Activated naive CD4-positive, alpha-beta T cell treated with anti-CD3 and anti-CD28 coated beads for 36 hours (primary cell): ENCODE measurements around the gene PARL. TPM values are rescaled to one million over a fixed set of nuclear protein-coding genes. Genes with fewer than 3 reads are reported as not detected.

Source experiments
- CTCF ChIA-PET: fragments of 350-600 bp; sonication (Branson Sonifier 250); formaldehyde crosslinking; loops from one replicate; lab custom pipeline; 2021; ENCODE audit warnings: antibody characterized with exemption; lab: Charles Lee
- DNase-seq: peaks from one replicate; pipeline ENCODE4 v3.0.0-alpha.2; 2020
- H3K27ac Mint-ChIP-seq: one replicate; pipeline ENCODE4 v1.8.0; 2021; ENCODE audit warnings: mild to moderate bottlenecking, mixed read lengths
- H3K27me3 Mint-ChIP-seq: one replicate; pipeline ENCODE4 v1.8.0; 2021; ENCODE audit warnings: low read depth, mixed read lengths
- H3K36me3 Mint-ChIP-seq: one replicate; pipeline ENCODE4 v1.8.0; 2021; ENCODE audit warnings: low read depth, mixed read lengths
- H3K4me1 Mint-ChIP-seq: one replicate; pipeline ENCODE4 v1.8.0; 2021; ENCODE audit warnings: low read depth, mixed read lengths
- H3K4me3 Mint-ChIP-seq: one replicate; pipeline ENCODE4 v1.8.0; 2021; ENCODE audit warnings: mild to moderate bottlenecking, moderate library complexity, mixed read lengths
- H3K9me3 Mint-ChIP-seq: one replicate; pipeline ENCODE4 v1.8.0; 2021; ENCODE audit warnings: mixed read lengths
- intact Hi-C: fragments of 100-400 bp; cut with micrococcal nuclease; formaldehyde crosslinking; loops from one replicate; pipeline ENCODE4 v1.15.1; 2023
- total RNA-seq, 2 experiments: library from RNA; stranded (reverse); gene quantifications; one replicate each; pipeline ENCODE4 v1.2.3, GENCODE V29; 2021

The PARL gene
- total RNA-seq, 2 experiments from 2014 or later = 92.0 to 92.8 TPM

DNA sequence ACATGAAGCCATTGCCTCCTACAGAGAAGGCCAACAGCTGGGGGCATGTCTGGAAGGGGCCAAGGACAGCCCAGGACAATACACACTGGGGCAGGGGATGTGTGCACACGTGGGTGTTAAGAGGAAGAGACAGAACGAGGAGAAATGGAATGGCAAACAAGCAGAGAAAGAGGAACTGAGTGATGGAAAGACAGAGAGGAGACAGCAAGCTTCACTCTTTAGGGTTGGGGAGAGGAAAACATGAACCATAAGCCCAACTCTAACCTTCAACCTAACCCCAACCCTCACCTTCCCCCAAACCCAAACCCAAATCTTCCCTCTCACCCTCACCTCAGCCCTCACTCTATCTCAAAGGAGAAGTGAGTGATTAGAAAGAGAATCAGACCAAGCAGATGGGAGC is 11.9 kb upstream of the PARL start:
- no peak overlapping the region for H3K27ac Mint-ChIP-seq
- H3K9me3 Mint-ChIP-seq = no peaks in the 10 kb centered on the region
- peaks cover 3% of the 10 kb centered on the region for H3K4me1 Mint-ChIP-seq
- no peaks in the 10 kb centered on the region for H3K27me3 Mint-ChIP-seq
- no peak for DNase-seq
- CTCF ChIA-PET = interaction anchor here (0.5 to 4.2 kb wide), 11 partner anchors 12 to 475 kb away, joined by 3 to 27 read pairs (median 4); partner anchors contain the start of genes DVL3 and PARL
- intact Hi-C loops = no loop called here
- H3K36me3 Mint-ChIP-seq = no peaks in the 10 kb centered on the region
- H3K4me3 Mint-ChIP-seq = no peak overlapping the region

GRCh38 chr3:183896184-183896583 is 11.5 kb upstream of the PARL start:
- no peak for DNase-seq
- CTCF ChIA-PET = interaction anchor here (0.5 to 4.2 kb wide), 25 partner anchors 10 to 485 kb away, joined by 3 to 27 read pairs (median 4); partner anchors contain the start of genes ABCC5, DVL3, EEF1AKMT4 and PARL
- H3K36me3 Mint-ChIP-seq = no peaks in the 10 kb centered on the region
- H3K27ac Mint-ChIP-seq = no peak overlapping the region
- peaks cover 3% of the 10 kb centered on the region for H3K4me1 Mint-ChIP-seq
- H3K9me3 Mint-ChIP-seq = no peaks in the 10 kb centered on the region
- H3K27me3 Mint-ChIP-seq = no peaks in the 10 kb centered on the region
- H3K4me3 Mint-ChIP-seq = no peak overlapping the region
- intact Hi-C loops = no loop called here

DNA sequence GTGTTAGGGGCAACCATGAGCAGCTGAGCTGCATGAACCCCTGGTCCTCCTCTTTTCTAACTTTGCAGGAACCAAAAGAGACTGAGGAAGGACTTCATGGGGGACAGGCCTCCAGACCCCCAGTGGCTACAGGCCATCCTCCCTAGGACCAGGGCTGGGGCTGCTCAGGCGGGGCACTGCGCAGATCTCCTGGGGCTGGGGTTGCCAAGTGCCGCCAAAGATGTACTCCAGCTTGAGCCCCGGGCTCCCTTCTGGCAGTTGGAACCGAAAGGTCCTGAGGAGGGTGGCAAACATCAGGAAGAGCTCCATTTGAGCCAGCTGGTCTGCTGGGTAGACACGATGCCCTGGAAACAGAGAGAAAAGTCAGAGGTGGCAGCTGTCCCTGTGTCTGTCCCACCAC is 11.1 kb upstream of the PARL start:
- H3K4me1 Mint-ChIP-seq = peaks cover 3% of the 10 kb centered on the region
- H3K4me3 Mint-ChIP-seq = no peak overlapping the region
- no peaks in the 10 kb centered on the region for H3K36me3 Mint-ChIP-seq
- DNase-seq = no peak
- H3K9me3 Mint-ChIP-seq = no peaks in the 10 kb centered on the region
- H3K27me3 Mint-ChIP-seq = no peaks in the 10 kb centered on the region
- no peak overlapping the region for H3K27ac Mint-ChIP-seq
- CTCF ChIA-PET = interaction anchor here (0.6 to 4.2 kb wide), 33 partner anchors 9 to 484 kb away, joined by 3 to 27 read pairs (median 4); partner anchors contain the start of genes ABCC5, DVL3, EEF1AKMT4 and PARL
- intact Hi-C loops = loop anchor here (1.0 kb wide), 4 partner anchors 122 to 394 kb away; partner anchors contain the start of genes ABCC5 and EIF2B5

GRCh38 chr3:183895296-183895695 is 10.6 kb upstream of the PARL start:
- intact Hi-C loops = loop anchor here (1.0 kb wide), 4 partner anchors 122 to 394 kb away; partner anchors contain the start of genes ABCC5 and EIF2B5
- peak; percentile 41 for DNase-seq

GRCh38 chr3:183892610-183893214 is 8.0 kb upstream of the PARL start:
- intact Hi-C loops = no loop called here
- Mint-ChIP-seq H3K9me3 (no peaks in the 10 kb centered on the region), H3K27me3 (no peaks in the 10 kb centered on the region), H3K36me3 (no peaks in the 10 kb centered on the region), H3K27ac (no peak overlapping the region), H3K4me1 (peaks cover 3% of the 10 kb centered on the region), H3K4me3 (no peak overlapping the region)
- CTCF ChIA-PET = interaction anchor here (0.6 to 1.0 kb wide), 3 partner anchors 12 to 180 kb away, joined by 3 to 5 read pairs (median 4); no protein-coding TSS in a partner anchor
- DNase-seq = no peak

More at GRCh38 chr3:183895296-183895695, 10.6 kb upstream of the PARL start:
- no peaks in the 10 kb centered on the region for H3K36me3 Mint-ChIP-seq
- H3K4me3 Mint-ChIP-seq = no peak overlapping the region
- no peaks in the 10 kb centered on the region for H3K27me3 Mint-ChIP-seq
- CTCF ChIA-PET = interaction anchor here (0.6 to 4.2 kb wide), 32 partner anchors 10 to 484 kb away, joined by 3 to 27 read pairs (median 4); partner anchors contain the start of genes ABCC5, DVL3, EEF1AKMT4 and PARL
- peaks cover 3% of the 10 kb centered on the region for H3K4me1 Mint-ChIP-seq
- no peak overlapping the region for H3K27ac Mint-ChIP-seq
- H3K9me3 Mint-ChIP-seq = no peaks in the 10 kb centered on the region

GRCh38 chr3:183885766-183886165 is 1.1 kb upstream of the PARL start:
- H3K36me3 Mint-ChIP-seq = peaks cover 3% of the 10 kb centered on the region

GRCh38 chr3:183884097-183884426 is 618 bp downstream of the PARL start:
- H3K4me1 Mint-ChIP-seq = peaks cover 32% of the 10 kb centered on the region
- H3K9me3 Mint-ChIP-seq = no peaks in the 10 kb centered on the region
- CTCF ChIA-PET = interaction anchor here (0.6 to 2.6 kb wide), 20 partner anchors 8 to 470 kb away, joined by 3 to 22 read pairs (median 3); partner anchors contain the start of gene MAP6D1
- DNase-seq = peak; percentile 11
- intact Hi-C loops = loop anchor here (1.0 to 5.0 kb wide), 11 partner anchors 59 to 761 kb away; partner anchors contain the start of genes ABCC5, EIF2B5, KLHL6 and MAP6D1
- no peaks in the 10 kb centered on the region for H3K27me3 Mint-ChIP-seq
- peaks cover 7% of the 10 kb centered on the region for H3K36me3 Mint-ChIP-seq
- peak overlapping the region; percentile 94 for H3K4me3 Mint-ChIP-seq
- peak overlapping the region; percentile 88 for H3K27ac Mint-ChIP-seq

More at GRCh38 chr3:183885766-183886165, 1.1 kb upstream of the PARL start:
- Mint-ChIP-seq H3K9me3 (no peaks in the 10 kb centered on the region), H3K4me3 (peak overlapping the region; percentile 42), H3K27ac (no peak overlapping the region), H3K4me1 (peaks cover 28% of the 10 kb centered on the region), H3K27me3 (no peaks in the 10 kb centered on the region)
- CTCF ChIA-PET = interaction anchor here (0.6 to 2.6 kb wide), 11 partner anchors 11 to 417 kb away, joined by 3 to 22 read pairs (median 4); partner anchors contain the start of genes ABCC5 and MAP6D1
- intact Hi-C loops = loop anchor here (2.0 kb wide), 3 partner anchors 249 to 763 kb away; partner anchors contain the start of gene EIF2B5
- no peak for DNase-seq

DNA sequence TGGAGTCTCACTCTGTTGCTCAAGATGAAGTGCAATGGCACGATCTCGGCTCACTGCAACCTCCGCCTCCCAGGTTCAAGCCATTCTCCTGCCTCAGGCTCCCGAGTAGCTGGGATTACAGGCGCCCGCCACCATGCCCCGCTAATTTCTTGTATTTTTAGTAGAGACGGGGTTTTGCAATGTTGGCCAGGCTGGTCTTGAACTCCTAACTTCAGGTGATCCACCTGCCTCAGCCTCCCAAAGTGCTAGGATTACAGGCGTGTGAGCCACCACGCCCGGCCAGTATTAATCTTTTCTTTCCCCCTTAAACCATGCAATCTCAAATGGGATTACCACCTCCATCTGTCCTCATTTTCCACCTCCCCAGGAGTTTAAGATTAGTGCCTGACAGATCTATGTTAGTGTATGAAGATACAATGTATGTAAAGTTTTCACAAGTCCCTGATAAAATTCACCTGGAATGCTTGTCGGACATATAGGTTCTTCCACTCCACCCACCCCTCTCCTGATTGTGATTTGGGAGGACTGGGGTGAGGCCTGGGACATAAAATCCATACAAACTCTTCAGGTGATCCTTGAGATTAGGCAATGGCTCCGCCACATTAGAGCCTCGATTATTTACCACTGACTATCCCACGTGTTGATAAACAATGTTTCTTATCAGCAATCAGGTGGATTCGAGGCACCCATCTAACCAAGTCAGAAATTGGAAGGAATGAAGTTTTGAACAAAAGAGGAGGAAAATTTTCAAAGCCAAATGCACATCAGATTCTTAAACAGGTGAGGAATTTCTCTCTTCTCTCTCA is 1.2 kb downstream of the PARL start:
- intact Hi-C loops = loop anchor here (1.0 to 5.0 kb wide), 11 partner anchors 58 to 761 kb away; partner anchors contain the start of genes ABCC5, EIF2B5, KLHL6 and MAP6D1
- Mint-ChIP-seq H3K4me3 (peak overlapping the region; percentile 94), H3K9me3 (no peaks in the 10 kb centered on the region), H3K27me3 (no peaks in the 10 kb centered on the region), H3K36me3 (peaks cover 8% of the 10 kb centered on the region), H3K27ac (peak overlapping the region; percentile 88), H3K4me1 (peaks cover 37% of the 10 kb centered on the region)
- CTCF ChIA-PET = interaction anchor here (0.6 to 2.6 kb wide), 8 partner anchors 7 to 469 kb away, joined by 3 to 22 read pairs (median 6); partner anchors contain the start of gene MAP6D1
- no peak for DNase-seq

- Mint-ChIP-seq H3K4me3 (no peak overlapping the region), H3K27me3 (no peaks in the 10 kb centered on the region), H3K9me3 (no peaks in the 10 kb centered on the region), H3K4me1 (peaks cover 52% of the 10 kb centered on the region), H3K27ac (no peak overlapping the region), H3K36me3 (peaks cover 15% of the 10 kb centered on the region)
- CTCF ChIA-PET = no interaction called here
- intact Hi-C loops = loop anchor here (5.0 kb wide), 1 partner anchor 137 kb away; the partner anchor contains the start of gene ABCC5
- no peak for DNase-seq
Measured at GRCh38 chr3:183880121-183880520, 4.6 kb downstream of the PARL start.

DNA sequence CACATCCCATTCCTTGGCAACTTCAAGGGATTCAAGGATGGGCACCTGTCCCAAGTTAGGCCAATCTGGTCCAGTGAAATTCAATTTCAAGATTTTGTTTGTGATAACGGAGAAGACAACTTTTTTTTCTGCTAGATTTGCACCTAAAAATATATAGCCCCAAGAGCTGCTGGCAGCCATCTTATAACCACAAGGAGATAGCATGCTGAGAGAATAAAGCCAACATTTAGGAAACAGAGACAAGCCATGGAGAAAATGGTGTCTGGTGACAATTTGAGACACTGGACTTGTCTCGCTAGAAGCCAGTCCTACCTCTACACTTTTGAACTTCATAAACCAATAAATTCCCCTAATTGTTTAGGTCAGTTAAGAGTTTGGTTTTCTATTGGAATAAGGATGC is 5.4 kb downstream of the PARL start:
- no peaks in the 10 kb centered on the region for H3K9me3 Mint-ChIP-seq
- DNase-seq = no peak
- CTCF ChIA-PET = interaction anchor here (1.9 kb wide), 1 partner anchor 17 kb away, joined by 5 read pairs; no protein-coding TSS in a partner anchor
- intact Hi-C loops = no loop called here
- H3K4me3 Mint-ChIP-seq = no peak overlapping the region
- H3K4me1 Mint-ChIP-seq = peaks cover 48% of the 10 kb centered on the region
- no peak overlapping the region for H3K27ac Mint-ChIP-seq
- H3K27me3 Mint-ChIP-seq = no peaks in the 10 kb centered on the region
- H3K36me3 Mint-ChIP-seq = peaks cover 15% of the 10 kb centered on the region

- DNase-seq = no peak
- no peaks in the 10 kb centered on the region for H3K27me3 Mint-ChIP-seq
- intact Hi-C loops = no loop called here
- H3K27ac Mint-ChIP-seq = no peak overlapping the region
- no peaks in the 10 kb centered on the region for H3K9me3 Mint-ChIP-seq
- CTCF ChIA-PET = interaction anchor here (1.9 kb wide), 1 partner anchor 18 kb away, joined by 5 read pairs; no protein-coding TSS in a partner anchor
- H3K4me3 Mint-ChIP-seq = no peak overlapping the region
- peaks cover 45% of the 10 kb centered on the region for H3K4me1 Mint-ChIP-seq
- peaks cover 16% of the 10 kb centered on the region for H3K36me3 Mint-ChIP-seq
Measured at GRCh38 chr3:183878071-183878470, 6.6 kb downstream of the PARL start.
